NCI-H510A (cell line): Measurements from ENCODE around the gene HOXA13.
A peak's percentile ranks its signal among the peaks of the same experiment; 100 is the strongest.

Experiments used
- DNase-seq: peaks from one replicate; lab custom pipeline; 2025; lab: John Stamatoyannopoulos, UW

The HOXA13 gene

DNA sequence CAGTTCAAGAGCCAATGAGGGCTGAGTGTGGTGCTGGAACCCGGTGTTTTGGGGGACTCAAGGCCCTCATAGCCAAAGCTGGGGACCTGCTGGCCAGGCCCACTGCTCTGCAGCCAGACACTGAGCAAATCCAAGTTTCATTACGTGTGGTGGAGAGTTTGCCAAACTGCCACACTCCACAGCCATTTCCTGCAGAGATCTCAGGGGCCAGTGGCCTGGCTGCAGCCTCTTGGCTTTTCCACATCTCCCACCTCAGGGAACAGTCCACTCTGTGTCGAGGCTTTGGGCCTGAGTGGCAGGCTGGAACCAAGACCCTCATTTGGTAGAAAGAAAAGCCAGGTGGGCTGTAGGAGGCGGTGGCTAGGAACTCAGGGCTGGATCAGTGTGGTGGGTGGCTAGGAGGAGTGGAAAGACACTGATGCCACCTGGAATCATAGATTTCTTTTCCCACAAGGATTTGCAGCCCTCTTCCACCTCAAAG, 18.1 kb downstream of the HOXA13 start:
- DNase-seq, result no peak

DNA sequence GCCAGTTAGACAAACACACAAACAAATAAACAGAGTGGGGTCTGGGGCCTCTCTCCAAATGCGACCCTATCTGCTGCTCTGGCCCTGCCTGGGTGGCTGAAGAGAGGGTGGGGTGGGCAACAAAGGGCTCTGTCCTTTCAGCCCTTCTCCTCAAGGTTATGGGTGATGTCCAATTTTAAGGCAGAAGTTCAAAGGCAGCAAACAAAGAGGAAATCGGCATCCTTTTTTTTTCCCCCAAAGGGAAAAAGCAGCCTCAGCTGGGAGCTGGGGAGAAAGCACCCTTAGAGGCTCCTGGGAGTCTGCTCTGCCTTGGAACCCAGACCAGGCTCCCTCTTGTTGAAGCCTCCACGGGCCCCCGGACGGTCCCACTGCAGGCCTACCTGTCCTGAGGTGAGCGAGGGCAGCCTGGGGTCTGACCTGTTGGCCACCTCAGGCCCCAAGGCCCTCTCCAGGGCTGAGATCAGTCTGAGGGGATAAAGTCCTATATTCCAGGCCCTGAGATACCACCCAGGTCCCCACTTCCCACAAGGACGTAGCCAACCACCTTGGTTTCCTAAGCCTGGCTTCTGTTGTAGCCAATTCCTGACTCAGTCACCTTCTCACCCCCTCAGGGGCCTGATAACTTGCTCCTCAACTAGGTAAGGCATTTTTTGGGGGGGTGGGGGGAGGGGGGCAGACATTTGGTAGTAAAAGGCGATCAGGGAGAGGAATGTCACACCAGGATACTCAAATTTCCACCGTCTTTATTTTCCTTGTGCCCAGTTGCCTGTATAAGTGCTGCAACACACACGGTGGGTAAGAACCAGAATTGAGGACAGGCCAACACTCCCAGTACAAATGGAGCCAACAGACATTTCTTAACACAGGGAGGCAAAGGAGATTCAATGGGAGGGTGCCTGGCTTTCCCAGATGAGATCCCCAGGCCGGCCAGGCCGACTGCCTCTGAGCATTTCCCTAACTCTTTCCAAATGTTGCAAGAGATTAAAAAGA, 19.2 kb downstream of the HOXA13 start:
- no peak for DNase-seq

DNA sequence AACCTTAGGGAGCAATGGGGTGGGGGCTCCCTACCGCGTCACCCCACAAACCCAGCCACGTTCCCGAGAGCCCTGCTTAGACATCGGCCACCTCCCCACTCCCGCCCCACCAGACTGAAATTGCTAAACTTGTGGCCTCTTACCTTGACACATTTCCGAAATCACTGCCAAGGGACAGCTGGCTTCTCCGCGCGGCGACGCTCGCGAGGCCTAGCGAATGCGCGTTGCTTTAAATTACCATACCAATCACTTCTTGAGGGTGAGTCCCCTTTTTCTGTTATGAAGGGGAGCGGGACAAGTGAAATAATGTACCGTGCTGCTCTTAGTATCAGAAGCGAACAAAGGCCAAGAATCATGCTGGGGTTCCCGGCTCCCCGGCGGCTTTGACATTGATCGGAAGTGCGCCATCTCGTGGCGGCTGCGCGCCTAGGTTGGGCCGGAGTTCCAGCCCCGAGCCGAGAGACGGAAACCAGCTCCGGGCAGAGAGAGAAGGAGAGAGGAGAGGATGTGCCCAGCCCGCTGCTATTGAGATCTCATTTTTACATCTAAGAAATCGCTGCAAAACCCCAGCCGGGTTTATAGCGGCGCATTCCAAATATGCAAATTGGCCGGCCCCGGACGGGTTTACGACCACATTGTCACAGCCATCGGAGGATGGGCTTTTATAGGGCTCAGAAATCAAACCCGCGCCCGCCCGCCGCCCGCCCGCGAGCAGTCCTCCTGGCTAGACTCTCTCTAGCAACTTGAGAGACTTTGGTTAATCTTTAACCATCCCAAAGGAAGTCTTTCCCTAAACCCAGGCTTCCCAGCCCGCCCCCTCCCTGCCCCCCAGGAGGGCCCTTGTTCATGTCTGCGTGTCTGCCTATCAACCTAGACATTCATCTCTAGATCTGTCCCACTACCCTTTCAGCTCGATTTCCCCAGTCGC, 20.1 kb downstream of the HOXA13 start:
- DNase-seq, result peak; percentile 49

DNA sequence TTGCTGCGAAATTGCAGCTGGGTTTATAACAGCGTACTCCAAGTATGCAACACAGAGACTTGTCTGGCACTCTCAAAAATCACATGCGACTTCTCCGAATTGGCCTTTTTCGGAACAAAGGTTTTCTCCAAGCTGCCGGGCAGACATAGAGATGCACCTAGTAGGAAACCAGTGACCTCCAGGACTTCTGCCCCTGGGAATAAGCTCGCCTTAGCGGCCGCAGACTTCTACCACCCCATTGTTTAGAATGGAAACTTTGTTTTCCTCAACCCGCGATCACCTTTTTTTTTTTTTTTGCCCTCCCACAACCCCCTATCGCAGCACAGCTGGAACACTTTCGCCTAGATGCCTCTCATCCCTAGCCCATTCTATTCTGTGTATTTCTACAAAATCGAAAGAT, 20.9 kb downstream of the HOXA13 start:
- no peak for DNase-seq

DNA sequence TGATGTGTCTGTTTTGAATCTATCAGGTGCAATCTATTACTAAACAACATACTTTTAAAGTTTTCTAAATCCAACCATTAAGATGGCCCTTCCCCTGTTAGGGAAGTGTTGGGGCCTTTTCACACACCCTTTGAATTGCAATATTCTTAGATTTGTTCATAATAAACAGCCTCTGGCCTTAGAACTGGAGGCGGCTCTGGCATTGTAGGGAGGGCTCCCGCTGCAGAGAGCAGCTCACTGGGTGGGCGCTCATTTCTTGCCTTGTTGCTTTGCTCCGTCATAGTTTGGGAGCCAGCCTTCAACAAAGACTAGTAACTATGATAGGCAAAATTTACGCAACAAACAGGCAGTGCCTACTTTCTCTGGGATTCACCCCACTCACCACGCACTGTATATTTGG, 21.5 kb downstream of the HOXA13 start:
- DNase-seq, result no peak

DNA sequence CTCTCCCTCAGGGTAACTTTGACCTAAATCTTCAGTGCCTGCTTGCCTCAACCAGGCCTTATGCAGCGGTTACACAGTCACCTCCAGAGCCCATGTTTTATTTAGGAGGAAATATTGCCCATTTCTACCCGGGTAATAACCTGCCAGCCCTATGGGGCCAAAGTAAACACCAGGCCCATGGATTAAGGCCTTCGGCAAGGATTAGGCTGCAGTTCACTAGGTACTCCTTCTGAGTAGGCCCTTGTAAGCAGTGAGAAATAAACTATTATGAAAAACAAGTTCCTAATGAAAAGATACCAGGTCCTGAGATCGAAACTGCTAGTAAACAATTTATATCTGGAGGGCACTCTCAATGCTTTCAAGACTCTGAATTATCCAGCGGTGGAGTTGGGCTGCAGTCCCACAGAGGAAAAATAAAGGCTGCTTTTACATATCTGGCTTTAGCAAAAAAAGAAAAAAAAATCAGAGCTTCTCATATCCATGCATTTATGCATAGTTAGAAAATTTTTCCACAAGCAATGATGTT, 22.0 kb downstream of the HOXA13 start:
- DNase-seq, result no peak

DNA sequence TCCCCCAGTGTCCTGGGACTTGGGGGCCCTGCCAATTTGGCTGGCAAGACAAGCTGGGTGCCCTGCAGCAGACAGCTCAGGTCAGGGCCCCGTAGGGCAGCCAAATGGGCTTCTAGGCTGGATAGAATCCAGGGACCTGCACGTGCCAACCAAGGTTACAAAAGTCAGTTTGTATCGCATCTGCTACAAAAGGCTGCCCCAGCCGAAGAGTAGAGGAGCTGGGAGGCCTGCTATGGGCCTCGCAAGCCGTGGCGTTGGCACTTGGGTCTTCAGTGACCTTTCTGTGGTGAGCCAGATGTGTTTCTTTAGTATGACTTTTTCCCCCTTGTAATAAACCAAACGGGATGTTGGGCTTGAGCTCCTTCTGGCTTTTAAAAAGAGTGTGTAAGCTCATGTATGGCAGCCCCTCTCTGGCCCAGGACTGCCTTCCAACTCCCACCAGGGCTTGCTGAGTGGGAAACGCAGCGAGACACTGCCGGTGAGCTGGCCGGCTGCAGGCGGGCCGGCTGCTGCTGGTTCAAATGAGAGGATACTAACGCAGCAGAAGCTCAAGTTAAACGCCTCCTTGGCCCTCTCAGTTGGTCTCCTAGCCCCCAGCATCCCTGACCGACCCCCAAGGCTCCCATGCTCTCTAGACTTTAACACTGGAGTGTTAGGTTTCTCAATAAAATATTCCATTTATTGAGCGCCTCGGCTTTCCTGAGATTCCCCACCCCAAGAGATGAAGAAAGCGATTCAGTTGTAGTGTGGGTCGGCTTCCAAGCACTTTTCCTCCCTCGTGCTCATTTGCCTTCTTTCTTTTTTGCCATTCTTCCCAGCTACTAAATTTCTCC, 22.7 kb downstream of the HOXA13 start:
- no peak for DNase-seq

DNA sequence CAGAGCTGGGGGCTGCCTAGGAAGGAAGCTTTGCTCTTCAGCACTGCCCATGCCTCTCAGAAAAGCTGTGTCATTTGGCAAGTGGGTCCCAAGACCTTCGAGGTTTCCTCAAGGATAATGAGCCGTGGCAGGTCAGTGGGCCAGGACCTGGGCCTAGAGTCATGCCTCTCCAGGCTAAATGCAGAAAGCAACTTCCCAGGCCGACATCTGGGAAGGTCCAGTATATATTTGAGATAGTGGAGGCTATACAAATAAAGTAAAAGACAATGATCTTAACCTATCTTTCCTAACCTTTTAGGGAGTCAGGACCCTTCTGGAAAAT, 23.4 kb downstream of the HOXA13 start:
- no peak for DNase-seq

DNA sequence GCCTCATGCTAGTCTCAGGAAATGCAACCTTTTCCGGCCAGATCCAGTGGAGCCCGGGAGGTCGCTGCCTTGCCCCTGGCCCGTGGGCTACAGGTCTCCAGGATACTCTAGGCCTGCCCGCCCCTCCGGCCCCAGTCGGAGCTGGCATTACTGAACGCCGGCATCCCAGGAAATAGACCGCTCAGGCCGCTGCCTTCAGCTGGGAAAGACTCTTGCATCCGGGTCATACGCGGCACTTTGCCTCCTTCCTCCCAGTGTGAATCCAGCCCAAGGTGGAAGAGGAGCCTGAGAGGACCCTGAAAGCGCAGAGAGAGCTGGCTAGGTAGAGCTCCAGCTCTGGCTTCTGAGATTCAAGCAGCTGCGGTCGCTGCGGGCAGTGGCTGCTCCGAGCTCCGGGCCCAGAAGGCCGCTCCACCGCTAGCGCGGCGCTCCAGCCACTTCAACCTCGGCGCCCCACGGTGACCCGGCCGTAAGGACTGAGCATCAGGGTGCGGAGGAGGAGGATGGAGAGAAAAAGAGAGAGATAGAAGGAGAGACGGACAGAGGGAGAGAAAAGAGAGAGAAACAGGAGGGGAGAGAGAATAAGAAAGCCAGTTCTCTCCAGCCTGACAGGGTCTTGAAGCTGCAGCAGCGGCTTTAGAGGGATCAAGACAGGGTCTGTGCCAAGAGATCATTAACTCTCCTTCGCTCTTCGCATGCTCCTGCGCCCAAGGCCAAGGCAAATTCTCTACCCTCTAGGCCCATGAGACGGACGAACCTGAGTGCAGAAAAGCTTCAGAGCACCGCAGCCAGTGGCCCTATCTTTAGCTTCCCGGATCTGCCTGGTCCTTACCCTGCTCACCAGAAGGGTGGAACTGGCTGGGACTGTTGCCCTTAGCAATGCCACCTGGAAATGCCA, 24.0 kb downstream of the HOXA13 start:
- DNase-seq, result no peak

DNA sequence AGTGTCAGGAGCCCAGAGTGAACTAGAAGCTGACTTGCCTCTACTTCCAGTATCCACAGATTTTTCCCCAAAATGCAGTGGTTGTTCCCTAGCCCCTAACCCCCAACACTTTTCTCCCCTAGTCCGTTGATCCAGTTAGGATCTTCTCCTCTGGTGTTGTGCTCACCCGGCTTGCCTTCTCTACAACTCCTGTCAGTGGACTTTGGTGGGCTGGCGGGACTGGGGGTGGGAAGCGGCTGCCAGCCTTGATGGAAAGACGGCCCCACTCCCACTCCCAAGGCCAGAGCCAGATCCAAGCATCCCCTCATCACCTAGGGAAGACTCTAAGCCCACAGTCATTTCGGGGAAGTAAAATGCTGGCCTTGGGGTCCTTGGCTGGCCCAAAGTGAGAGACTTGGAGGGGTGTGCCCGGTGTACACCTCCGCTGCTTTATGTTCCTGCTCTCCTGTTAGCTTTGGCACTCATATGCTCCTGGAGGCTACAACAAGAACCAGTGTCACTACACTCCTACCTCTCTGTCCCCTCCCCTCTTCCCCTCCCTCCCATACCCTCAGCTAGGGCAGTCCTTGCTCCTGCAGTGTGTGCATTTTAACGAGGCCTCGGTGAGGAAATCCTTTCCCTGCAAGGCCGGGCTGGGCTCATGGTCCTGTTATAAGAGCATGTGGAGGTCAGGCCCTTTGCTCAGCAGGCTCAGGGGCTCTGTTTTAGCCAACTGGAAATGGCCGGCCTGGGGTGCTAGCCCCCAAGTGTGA, 24.8 kb downstream of the HOXA13 start:
- DNase-seq, result peak; percentile 75

DNA sequence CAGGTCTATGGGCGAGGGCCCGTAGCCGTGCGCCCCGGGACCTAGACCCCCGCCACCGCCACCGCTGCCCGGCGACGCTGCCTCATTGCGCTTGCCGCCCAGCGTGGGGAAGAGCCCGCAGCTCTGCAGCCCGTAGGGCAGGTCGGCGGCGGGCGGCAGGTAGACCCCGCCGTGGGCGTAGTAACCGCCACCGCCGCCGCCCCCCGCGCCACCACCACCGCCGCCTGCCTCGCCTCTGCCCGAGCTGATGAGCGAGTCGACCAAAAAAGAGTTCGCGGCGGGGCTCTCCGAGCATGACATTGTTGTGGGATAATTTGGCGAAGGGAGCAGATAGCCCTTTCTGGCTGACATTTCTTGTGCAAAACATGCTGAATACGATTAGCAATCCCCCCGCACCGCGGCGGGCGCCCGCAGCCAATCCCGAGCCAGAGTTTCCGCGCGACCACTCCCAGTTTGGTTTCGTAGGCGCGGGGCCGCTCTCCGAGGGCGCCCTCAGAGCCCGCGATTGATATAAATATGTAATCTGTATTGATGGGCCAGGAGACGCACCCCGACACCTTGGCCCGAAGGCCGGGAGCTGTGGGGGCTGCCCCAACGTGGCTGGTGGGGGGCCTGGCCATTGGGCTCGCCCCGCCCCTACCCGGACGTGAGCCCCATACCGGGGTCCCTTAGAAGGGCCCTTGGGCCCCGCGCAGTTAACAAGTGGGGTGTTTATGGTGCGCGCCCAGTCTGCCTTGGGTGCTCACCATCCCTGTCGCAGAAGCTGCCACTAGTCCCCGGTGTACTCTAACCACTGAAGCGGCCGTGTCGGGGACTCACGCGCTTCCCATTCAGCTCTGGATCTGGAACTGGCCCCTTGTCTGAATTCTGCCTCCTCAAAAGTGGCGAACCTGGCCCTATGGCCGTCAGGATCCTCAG, 25.7 kb downstream of the HOXA13 start, which contains the start of gene HOXA10:
TSS of gene HOXA10 (minus strand) at position 365 of the 918 bp plus-strand sequence. CDS start at position 351, 14 bp downstream.
- no peak for DNase-seq

DNA sequence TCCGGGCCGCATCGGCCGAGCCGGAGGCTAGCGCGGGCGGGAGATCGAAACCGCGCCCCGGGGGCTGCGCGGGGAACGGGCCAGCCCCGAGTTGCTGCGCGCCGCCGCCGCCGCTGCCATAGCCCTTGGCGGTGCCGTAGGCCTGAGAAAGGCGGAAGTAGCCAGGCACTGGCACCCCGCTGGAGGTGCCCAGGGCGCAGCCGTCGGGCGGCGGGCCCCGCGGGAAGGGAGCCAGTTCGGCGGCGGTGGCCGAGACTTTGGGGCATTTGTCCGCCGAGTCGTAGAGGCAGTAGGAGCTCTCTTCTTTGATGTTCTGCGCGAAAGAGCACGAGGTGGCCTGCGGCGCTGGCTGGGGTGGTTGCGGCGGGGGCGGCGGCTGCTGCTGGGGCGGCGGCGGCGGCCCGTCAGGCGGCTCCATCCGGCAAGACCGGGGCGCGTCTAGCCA, 26.4 kb downstream of the HOXA13 start:
- DNase-seq, result peak; percentile 44

DNA sequence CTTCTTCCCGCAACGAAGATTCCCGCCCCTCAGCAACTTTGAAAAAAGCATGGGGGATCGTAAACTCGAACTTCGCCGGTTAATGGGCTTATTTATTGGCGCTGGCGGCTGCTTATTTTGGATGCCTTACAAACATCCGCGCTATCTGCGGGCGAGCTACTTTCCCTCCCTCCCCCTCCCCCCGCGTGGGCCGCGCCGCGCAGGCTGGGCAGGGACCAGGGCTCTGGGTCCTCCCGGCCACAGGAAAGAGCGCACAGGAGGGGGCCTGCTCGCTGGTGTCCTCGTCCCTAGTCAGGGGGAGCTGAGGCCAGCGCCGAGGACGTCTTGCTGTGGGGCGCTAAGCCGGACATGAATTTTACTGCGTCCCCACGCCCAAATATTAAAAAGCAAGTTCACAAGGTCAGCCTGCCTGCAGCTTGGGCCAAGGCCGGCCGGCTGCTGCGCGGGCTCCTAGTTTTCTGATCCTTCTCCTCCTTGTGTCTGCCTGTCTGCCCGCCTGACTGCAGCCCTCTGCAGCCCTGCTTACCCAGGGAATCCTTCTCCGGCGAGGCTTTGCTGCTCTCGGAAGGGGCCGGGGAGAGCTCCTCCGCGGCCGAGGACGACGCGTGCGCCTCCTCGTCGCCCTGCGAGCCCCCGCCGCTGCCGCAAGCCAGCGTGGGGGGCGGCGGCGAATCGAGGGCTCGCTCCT, 26.9 kb downstream of the HOXA13 start:
- DNase-seq, result peak; percentile 41

DNA sequence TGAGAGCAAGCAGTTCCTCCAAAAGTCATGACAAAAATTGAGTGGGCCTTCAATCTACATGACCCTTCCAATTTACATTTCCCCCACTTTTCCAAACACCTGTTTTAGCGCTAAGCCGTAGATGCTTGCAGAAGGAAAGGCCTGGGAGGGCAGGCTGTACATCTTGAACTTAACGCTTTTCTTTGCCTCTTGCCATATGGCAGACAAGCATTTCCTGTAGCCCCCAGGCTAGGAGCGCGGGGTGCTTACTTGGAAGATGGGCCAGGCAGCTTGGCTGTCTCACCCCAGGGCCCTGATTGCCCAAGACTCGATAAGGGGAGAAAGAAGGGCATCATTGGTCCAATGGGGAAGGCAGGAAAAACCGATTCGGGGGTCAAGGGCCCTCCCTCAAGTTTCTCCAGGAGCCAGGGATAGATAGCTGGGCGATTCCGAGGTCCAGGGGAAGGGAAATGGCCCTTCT, 27.5 kb downstream of the HOXA13 start:
- DNase-seq, result no peak

DNA sequence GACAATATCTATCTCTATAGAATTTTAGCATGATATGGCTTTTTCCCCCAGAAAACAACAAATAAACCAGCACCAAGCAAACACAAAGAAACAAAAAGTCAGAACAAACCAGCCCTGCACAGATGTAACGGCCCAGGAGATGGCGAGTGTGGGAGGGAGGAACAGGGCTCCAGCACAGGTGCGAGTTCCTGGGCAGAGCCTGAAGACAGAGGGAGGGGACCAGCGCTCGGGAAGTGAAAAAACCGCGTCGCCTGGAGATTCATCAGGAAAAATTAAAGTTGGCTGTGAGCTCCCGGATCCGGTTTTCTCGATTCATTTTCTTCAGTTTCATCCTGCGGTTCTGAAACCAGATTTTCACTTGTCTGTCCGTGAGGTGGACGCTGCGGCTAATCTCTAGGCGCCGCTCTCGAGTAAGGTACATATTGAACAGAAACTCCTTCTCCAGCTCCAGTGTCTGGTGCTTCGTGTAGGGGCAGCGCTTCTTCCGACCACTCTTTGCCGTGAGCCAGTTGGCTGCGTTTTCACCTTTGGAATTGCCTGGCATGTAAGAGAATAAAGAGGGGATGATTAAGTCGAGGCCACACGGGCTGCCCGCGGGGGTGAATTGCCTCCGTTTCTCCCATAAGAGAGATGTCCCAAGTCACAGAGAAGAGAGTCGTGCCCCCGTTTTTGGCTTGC, 28.1 kb downstream of the HOXA13 start:
- peak; percentile 56 for DNase-seq

DNA sequence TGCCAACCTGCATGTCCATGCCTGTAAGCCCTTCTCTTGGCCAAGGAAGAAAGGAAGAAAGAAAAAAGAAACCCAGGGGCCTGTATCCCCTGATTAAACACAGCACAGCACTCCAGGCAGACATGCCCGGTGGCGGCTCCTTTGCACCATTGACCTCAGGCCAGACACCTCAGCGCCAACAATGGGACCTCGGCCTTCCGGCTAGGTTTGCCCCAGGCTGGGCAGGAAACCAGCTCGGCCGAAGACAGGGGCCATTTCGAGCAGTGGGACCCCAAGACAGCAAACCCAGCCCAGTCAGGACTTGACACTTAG, 28.6 kb downstream of the HOXA13 start:
- DNase-seq, result no peak
